SK-N-SH (cell line): ENCODE measurements around the gene ARHGAP15.

Experiments
- CTCF ChIP-seq: fragments of 200-600 bp; sonication (generic); IDR thresholded peaks from 2 replicates; pipeline ENCODE4 v1.6.1; 2017; ENCODE audit warnings: antibody characterized with exemption, mild to moderate bottlenecking, moderate library complexity
- EZH2phosphoT487 ChIP-seq: fragments of 200-600 bp; sonication (generic); IDR thresholded peaks from 2 replicates; pipeline ENCODE4 v1.6.1; 2017; ENCODE audit warnings: low read depth, mixed run types, mild to moderate bottlenecking, antibody characterized with exemption, moderate library complexity, borderline replicate concordance
- GABPA ChIP-seq: IDR thresholded peaks from 2 replicates; pipeline ENCODE4 v1.4.0; 2012; ENCODE audit warnings: low read depth, mild to moderate bottlenecking
- MEF2A ChIP-seq: IDR thresholded peaks from 2 replicates; pipeline ENCODE4 v1.4.0; 2012; ENCODE audit warnings: low read depth, borderline replicate concordance
- RAD21 ChIP-seq: IDR thresholded peaks from 2 replicates; pipeline ENCODE4 v1.6.1; 2012; ENCODE audit warnings: mild to moderate bottlenecking, low read length
- RFX5 ChIP-seq: IDR thresholded peaks from 2 replicates; pipeline ENCODE4 v1.6.1; 2012; ENCODE audit warnings: mild to moderate bottlenecking, improper control_type of control experiment, low read length

GRCh38 chr2:143622106-143622505 lies 492.9 kb downstream of the ARHGAP15 start:
- TF ChIP-seq CTCF (no peak), EZH2phosphoT487 (no peak), MEF2A (no peak), GABPA (no peak), RFX5 (no peak), RAD21 (no peak)
